GM12891 (cell line): ENCODE data around the gene ANKHD1.

Source experiments
- POLR2A ChIP-seq: IDR thresholded peaks from 2 replicates; pipeline ENCODE4 v1.6.1; 2011; ENCODE audit warnings: low read depth, low read length, control low read depth
- POLR2AphosphoS5 ChIP-seq: IDR thresholded peaks from 2 replicates; pipeline ENCODE4 v1.6.1; 2011; ENCODE audit warnings: low read depth, low read length, control low read depth

DNA sequence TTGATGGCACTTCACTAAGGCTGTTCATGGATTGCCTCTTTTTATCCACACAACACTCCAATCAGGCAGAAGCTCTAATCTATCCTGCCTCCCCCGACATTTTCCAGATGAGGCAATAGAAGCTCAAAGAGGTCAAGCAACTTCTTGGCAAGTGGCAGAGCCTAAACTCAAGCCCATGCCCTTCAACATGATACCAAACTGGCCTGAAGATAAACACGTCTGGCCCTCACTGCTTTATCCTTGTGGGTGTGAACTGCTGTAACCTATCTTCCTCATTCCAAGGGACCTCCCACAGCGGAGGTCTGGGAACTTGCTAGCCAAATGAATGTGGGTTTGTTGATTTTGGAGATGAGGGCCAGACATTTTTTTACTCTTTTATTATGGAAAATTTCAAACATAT, 172.5 kb downstream of the ANKHD1 start:
- TF ChIP-seq POLR2AphosphoS5 (no peak), POLR2A (no peak)
